GM21825 (cell line): ENCODE data around the gene PCSK4.
A peak's percentile ranks its signal among the peaks of the same experiment; 100 is the strongest.
"Not testable (repeated sequence)": the region's sequence is repeated elsewhere in the genome, so short reads cannot be mapped to it uniquely, and the experiment has no call there.

Source experiments
- ATAC-seq: cut with Tn5 transposase; IDR thresholded peaks from one replicate; pipeline ENCODE4 v1.9.1; 2021; ENCODE audit warnings: mild to moderate bottlenecking, moderate library complexity; ENCODE audit not compliant: unreplicated experiment

The PCSK4 gene

DNA sequence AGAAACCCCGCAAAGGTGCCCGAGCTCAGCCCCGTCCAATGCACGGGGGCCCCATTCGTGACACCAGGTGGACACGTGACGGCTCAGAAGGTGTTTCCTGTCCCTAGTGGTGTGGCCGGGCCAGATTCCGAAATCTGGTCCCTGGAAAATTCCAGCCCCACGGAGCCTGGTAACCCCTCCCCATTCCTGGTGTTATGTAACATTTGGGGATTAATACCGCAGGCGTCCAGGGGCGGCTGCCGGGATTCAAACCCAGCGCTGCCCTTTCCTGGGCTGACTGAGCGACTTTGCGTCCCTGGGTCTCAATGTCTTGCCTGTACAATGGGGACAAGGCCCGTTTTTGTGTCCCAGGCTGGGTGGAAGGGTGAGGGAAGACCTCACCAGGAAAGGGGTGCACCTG is 32.7 kb upstream of the PCSK4 start:
- ATAC-seq, result no peak

DNA sequence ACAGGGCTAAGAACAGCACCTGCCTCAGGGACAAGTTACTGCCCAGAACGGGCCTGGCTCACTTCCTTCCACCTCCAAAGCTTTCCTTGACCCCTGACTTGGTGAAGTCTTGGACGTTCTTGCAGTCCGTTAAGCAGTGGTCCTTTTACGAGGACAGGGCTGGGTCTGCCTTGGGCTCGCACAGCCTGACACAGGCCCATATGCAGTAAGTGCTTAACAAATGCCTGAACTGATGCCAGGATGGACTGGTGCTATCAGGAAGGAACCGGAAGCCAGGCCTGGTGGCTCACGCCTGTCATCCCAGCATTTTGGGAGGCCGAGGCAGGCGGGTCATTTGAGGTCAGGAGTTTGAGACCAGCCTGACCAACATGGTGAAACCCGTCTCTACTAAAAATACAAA is 31.9 kb upstream of the PCSK4 start:
- ATAC-seq, result no peak

DNA sequence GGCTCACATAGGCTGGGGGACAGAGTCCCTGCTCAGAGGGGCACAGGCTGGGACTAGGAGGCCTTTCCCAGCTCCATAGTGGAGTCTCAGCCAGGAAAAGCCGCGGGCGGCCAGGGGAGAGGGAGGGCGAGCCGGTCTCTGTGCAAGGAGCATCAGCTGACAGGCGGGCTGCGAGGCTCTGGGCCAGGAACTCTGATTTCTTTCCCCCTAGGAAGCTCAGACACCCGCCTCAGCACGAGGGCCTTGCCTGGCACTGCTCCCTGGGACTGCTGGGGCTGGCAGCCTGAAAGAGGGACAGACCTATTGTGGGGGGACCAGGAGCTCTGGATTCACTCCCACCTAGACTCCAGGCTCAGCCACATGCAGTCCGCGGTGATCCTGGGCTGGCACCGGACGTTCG is 31.5 kb upstream of the PCSK4 start:
- no peak for ATAC-seq

DNA sequence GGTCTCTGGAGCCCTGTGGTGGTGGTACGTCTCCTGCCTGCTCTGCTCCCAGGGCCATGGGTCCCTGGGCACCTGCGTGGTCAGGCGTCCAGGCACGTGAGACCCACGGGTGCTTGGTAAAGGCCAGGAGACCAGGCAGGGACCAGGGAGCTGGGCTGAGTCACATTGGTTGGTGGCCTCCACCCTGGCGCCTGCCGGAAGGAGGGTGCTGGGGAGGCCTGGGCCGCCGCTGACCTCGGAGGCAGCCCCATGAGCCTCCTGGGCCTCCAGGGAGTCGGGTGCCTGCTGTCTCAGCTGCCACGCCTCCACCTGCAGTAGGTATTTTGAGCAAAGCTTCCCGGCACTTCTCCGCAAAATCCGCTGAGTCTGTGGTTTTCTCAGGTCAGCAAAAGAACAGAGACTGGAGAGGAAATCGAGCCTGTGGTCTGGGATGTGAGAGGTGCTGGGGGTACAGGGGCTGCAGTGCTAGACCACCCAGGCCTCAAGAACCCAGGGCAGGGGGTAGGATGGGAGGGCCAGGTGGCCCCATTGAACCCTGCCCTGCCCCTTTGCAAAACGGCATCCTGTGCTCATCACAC is 30.1 kb upstream of the PCSK4 start:
- ATAC-seq, result no peak

DNA sequence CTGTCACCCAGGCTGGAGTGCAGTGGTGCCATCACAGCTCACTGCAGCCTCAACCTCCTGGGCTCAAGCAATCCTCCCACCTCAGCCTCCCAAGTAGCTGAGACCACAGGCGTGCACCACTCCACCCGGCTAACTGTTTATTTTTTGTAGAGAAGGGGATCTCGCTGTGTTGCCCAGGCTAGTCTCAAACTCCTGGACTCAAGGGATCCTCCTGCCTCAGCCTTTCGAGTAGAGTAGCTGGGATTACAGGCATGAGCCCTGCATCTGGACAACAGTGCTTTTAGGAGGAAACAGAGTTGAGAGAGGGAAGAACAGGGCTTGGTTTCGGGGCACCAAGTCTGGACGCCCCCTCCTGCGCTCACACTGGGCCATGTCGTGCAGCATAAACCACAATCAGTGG is 29.7 kb upstream of the PCSK4 start:
- not testable (repeated sequence) for ATAC-seq

DNA sequence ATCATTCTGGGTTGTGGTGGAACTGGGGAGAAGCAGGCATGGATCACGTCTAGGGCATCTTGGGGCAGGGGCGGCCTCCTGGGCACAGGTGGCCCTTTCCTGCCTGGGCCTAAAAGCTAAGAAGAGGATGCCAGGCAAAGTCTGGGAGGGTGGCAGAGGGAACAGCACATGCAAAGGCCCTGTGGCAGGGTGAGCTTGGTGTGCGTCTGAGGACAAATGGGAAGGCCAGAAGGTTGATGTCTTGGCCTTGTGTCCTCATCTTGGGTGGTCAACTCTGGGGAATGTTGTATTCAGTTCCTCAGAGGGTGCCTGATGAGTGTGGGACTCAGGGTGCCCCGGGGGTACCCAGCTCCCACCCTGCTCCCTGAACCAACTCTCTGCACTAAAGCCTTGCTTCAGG is 28.3 kb upstream of the PCSK4 start:
- ATAC-seq, result no peak

DNA sequence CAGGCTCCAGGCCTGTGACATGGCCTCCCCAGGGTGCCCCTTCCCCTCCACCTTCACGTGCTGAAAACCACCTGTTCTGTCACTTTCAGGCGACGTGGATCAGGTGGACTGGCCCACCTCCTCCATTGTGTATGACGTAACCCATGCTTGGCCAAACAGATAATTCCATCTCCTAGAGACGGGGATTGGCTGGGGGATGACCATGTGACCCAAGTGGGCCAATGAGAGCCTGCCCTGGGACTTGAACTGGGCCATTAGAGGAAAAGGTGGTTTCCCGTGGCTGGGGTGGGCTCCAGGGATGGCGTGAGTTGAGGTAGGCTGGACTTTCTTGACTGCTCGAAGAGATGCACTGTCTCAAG is 26.2 kb upstream of the PCSK4 start:
- ATAC-seq, result no peak

DNA sequence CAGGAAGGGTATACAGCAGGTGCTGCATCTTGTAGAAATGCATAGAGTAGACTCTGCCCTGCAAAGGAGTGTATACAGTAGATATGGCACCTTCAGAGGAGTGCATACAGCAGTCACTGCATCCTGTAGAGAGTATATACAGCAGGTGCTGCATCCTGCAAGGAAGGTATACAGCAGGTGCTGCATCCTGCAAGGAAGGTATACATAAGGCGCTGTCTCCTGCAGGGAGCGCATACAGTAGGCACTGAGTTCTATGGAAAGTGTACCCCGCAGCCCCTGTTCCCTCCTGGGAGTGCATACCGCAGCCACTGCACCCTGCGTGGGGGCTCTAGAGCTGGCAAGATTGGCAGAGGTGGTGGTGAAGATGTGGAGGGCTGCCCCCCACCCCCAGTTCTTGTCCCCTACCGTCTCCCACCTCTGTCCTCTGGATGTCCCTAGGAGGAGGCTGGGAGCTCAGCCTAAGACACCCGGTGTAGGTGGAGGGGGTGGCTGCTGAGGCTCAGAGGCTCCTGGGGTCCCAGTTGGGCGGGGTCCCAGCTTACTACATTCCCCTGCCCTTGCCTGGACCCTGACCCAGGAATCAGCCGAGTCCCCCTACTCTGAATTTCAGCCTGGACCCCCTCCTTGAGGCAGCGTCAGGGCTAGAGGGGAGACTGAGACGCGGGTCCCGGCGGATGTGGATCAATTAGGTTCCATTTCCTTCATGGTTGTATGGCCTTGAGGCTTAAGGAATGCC is 25.0 kb upstream of the PCSK4 start:
- no peak for ATAC-seq

DNA sequence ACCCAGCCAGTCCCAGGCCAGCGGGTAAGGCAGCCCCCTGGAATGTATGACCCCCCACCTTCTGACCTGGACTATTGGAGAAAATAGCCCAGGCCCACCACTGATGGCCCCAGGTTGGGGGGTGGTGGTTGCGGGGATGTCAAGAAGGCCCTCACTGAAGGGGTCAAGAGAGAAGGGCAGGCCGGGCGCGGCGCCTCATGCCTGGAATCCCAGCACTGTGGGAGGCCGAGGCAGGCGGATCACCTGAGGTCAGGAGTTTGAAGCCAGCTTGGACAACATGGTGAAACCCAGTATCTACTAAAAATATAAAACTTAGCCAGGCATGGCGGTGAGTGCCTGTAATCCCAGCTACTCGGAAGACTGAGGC is 24.1 kb upstream of the PCSK4 start:
- ATAC-seq, result no peak

DNA sequence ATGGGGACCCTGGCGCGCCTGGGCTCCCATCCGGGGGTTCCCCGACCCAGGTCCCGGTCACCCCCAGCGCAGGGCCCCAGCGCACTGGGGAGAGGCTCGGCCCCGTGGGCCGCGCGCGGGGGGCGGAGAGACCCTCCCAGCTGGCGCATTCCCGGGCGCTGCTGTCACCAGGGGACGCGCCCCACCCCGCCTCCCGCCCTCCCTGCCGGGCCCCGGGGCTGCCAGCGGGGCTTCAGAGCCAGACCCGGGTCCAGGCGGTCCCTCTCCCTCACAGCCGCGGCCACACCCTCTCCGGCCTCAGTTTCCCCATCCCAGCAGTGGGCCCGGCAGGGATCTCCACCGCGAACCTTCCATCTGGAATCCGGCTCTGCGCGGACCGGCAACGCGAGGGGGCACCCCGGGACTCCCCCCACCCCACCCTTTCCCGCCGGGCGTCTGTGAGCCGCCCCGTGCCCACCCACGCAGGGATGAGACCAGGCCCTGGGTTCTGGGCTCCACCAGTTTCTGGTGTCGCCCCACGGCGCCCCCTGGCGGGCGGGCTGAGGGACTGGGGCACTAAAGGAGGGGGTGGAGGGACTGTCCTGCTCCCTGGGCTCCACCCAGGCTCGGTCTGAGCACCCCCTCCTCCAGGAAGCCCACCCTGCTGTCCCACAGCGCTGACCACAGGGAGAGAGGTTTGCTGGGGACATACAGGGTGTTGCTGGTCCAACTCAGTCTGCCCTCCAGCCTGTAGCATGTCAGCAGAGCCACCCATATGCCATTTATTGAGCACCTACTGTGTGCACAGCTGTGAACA is 23.5 kb upstream of the PCSK4 start:
- ATAC-seq, result no peak

DNA sequence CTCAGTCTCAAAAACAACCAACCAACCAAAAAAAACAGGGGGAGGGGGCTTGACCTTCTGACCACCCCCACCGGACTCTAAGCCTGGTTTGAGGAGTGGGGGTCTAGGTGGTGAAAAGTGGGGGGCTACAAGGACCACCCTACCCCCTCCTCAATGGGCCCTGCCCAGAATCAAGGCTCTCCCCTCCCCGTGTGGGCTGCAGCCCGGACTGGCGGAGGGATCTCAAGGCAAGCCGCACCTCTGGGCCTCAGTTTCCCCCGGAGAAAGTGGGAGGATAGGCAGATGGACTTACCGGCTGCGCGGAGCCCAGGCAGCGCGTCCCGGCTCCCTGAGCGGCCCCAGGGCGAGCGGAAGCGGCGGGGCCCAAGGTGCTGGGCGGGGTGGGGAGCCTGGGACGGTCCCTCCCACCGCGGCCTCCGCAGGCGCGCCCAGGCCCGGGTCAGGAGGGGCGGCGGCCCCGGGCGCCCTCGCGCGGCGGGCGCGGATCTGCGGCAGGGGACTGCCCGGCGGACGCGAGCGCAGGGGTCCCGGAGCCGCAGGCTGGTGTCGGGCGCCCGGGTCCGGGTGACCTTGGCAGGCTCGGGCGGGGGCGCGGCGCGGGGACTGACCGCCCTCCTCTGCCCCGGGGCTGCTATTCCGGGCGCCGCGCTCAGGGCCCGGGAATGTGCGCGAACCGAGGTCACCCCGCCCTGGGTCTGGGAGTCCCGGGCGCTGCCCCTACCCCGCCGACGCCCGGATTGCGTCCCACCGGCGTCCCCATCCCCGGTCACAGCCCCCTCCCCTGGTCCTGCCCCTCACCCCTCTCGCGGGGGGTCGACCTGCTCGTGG is 22.7 kb upstream of the PCSK4 start, which contains the start of gene ADAMTSL5:
Gene ADAMTSL5, minus strand, starts transcription at position 349 of the 828 bp plus-strand sequence. CDS start 2,076 bp downstream, outside the sequence.
- ATAC-seq, result no peak

DNA sequence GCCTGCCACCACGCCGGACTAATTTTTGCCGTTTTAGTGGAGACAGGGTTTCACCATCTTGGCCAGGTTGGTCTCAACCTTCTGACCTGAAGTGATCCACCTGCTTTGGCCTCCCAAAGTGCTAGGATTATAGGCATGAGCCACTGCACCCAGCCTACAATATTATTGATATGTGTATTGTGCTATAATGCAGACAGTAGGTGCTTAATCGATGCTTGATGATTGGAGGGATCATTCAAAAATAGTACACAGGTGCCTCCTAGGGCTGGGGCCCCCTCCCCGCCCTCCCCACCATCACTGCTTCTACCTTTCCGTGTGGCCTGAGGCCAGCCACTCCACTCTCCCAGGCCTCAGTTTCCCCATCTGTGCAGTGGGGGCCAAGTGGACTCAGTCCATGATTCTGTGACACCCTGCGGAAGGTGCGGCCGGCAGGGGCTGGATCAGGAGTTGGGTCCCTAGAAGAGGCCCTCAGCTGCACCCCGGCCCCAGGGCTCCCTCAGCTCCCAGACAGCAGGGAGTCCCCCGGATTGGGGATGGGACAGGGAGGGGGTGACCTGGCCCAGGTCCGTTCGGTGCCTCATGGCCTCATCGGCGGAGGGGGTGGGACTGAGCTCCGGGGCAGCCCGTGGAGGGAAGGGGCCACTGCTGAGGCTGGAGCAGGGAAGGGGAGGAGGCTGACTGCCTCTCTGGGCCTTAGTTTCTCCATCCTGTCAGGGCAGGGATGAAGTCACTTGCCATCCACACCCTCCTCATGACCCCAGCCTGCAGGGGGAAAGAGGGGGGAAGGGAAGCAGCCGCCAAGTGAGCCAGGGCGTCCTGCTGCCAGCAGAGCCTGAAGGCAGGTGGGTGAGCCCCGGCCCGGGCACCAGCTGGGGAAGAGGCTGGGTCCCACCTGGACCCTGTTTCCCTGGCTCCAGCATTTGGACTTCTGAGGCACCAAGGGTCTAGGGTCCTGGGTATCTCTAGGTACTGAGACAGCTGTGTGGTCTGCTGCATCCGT is 21.5 kb upstream of the PCSK4 start:
- no peak for ATAC-seq

DNA sequence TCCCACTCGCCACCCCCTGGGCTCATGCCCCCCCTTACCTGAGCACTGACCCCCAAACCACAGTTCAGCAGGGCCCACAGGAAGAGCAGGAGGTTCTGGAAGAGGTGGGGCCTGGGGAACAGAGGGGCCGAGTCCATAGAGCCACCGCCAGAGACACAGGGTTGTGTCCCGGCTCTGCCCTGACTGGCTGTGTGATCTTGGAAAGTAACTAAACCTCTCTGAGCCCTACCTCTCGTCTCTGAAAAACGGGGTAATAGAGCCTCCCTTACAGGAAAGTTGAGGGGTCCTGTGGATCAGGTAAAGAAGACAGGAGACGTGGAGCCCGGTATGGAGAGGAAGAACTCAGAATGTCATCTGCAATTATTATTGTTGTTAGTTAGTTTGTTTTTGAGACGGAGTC is 20.7 kb upstream of the PCSK4 start:
- no peak for ATAC-seq

DNA sequence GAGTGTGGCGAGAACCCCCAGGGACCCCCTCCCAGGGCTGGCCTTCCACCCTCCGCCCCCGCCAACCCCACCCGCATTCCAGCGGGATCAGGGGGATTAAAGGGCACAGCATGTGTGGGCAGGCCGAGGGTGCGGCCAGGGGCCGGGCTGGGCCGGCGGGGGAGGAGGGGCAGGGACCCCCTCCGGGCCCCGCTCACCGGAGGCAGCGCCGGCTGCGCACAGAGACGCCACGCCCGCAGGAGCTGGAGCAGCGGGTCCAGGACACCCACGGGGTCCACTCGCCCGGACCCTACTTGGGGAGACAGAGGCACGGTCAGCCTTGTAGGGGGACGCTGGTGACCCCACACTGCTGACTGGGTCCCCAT is 20.3 kb upstream of the PCSK4 start:
- ATAC-seq, result no peak

DNA sequence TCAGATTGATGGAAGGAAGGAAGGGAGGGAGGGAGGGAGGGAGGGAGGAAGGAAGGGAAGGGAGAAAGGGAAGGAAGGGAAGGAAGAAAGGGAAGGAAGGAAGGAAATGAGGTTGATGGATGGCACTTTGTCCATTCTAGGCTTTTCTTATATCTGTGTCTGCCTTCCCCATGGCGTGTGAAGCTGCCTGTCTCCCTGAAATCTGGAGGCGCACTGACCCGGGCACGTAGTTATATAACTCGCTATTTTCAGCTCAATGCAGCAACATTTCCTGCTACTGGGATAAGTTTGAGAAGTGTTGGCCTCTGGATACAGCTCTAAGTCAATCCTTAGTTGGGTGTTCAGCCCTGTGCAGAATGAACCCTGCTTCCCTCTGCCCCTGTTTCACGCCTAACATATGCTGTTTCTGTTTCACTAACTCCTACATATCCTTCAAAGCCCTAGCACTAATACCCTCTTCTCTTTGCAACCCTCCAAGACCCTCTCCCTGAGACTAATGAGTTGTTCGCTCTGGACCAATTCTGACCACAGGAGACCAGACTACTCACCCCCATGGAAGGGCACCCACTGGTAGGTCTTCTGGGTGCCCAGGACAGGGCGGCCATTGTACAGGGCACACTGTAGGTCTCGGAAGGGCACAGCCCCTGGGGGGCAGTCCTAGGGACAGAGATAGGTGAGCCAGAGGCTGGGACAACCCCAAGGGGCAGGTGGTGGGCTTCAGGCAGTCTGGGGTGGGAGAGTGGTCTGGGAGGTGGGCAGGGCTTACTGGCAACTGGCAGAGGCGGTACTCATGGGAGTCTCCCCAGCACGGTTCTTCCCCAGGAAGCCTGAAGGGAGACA is 19.7 kb upstream of the PCSK4 start:
- no peak for ATAC-seq

DNA sequence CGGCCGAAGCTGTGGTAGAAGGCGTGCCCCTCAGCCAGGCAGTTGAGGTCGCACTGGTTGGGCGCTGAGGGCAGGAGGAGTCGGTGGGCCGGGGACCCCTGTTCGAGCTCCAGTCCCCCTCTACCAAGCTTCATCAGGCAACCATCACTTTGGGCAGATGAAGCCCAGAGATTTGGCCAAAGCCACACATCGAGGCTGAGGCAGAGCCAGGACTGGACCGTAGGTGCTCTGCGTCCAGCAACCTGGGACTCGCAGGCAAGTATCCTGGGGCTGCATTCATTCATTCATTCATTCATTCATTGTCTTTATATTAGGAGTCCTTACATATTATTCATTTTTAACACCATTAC is 18.3 kb upstream of the PCSK4 start:
- no peak for ATAC-seq

DNA sequence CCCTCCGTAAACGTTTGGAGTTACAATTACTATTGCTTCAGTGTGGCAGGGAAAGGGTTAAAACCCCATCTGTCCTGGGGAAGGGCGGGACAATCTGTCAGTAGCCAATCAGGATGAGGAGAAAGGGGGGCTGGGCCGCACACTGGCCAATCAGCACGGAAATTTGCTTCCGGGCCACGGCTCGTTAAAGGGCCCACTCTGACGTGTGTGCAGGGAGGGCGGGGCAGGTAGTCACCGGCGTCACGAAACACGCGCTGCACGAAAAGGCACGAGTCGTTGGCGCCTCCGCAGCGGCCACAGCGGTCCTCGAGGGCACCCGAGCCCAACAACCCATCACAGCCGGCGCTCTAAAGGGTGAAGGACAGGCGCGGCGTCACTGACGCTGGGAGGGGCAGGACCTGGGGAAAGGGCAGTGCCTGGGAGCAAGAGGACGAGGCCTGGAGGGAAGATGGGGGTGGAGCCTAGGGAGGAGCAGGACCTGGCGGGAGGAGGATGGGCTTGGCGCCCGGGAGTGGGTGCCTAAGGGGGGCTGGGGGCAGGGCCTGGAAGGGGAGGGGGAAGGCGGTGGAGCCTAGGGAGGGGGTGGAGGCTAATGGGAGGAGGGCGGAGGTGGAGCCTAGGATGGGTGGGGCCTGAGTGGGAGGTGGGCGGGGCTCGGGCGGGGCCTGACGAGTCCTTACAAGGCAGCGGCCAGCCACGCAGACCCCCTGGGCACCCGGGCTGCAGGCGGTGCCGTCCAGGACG is 17.8 kb upstream of the PCSK4 start:
- peak; percentile 45 for ATAC-seq

DNA sequence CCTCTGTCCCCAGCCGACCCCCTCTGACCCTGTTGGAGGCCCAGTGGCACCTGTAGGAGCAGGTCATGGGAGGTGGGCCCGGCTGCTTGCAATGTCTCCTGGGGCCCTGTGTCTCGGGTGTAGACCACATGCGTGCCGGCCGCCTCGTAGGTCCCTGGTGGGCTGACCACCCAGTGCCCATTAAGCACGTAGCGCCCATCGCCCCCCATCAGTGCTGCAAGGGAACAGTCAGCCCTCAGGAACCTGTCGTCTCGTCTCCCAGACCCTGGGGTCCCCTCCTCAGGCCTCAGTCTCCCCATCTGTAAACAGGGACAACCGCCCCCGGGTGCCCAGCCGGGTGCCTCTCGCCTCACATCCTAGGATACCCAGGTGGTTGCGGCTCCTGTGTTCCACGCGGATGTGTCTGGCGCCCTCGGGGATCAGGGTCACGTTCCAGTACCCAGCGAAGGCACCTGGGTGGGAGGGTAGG is 17.1 kb upstream of the PCSK4 start:
- no peak for ATAC-seq
